GM12878 (cell line): ENCODE measurements around the gene KHDRBS2. TPM values are rescaled to one million over a fixed set of nuclear protein-coding genes. Genes with fewer than 3 reads are reported as not detected.

ENCODE experiments used
- ATAC-seq: fragments of 200-7000 bp; cut with Tn5 transposase; 3 replicates; pipeline ENCODE4 v1.9.1; 2020; ENCODE audit warnings: mild to moderate bottlenecking, moderate library complexity
- BruUV-seq: library from RNA; stranded (reverse); fragments of 400-500 nt; replicated peaks from 2 replicates; lab custom pipeline; 2021; lab: Mats Ljungman, UMichigan
- CTCF ChIA-PET: fragments of 300-600 bp; sonication (Branson Sonifier 250); formaldehyde crosslinking; extraction: SDS; loops from one replicate; lab custom pipeline; 2021; ENCODE audit warnings: inconsistent platforms; lab: Yijun Ruan, JAX
- POLR2A ChIA-PET: fragments of 350-600 bp; formaldehyde crosslinking; extraction: SDS; loops from one replicate; lab custom pipeline; 2021; ENCODE audit warnings: inconsistent platforms; lab: Charles Lee
- RAD21 ChIA-PET: fragments of 300-600 bp; sonication (Branson Sonifier 250); formaldehyde crosslinking; loops from one replicate; lab custom pipeline; 2023; ENCODE audit warnings: antibody characterized with exemption; ENCODE audit not compliant: unreplicated experiment; lab: Charles Lee
- SMC1A ChIA-PET: fragments of 300-600 bp; sonication (Branson Sonifier 250); formaldehyde crosslinking; loops from one replicate; lab custom pipeline; 2023; ENCODE audit not compliant: unreplicated experiment, uncharacterized antibody; lab: Charles Lee
- DNase-seq: peaks from one replicate; pipeline ENCODE4 v3.0.0-alpha.2; 2011; ENCODE audit warnings: low read depth, low spot score
- FAIRE-seq: peaks from 3 replicates; lab custom pipeline; 2011; peaks lifted over from hg19 to GRCh38; lab: Jason Lieb, UNC
- H2AFZ ChIP-seq: 2 replicates; pipeline ENCODE4 v1.6.0; 2011; ENCODE audit warnings: low read depth, low read length, control low read depth; ENCODE audit not compliant: control insufficient read depth
- H3K27ac ChIP-seq: 2 replicates; pipeline ENCODE4 v1.5.1; 2011; ENCODE audit warnings: control low read depth; ENCODE audit not compliant: control insufficient read depth, insufficient read depth
- H3K27me3 ChIP-seq, 2 experiments: replicated peaks in 1 of 2; 2 replicates each; pipeline versions ENCODE4 v1.6.0 to v1.6.1; 2011; ENCODE audit warnings: low read length in 1 of 2; ENCODE audit not compliant: control insufficient read depth in 2 of 2, insufficient read depth in 2 of 2
- H3K36me3 ChIP-seq, 2 experiments: 2 replicates each; pipeline ENCODE4 v1.5.1; 2011; ENCODE audit warnings: low read length in 1 of 2; ENCODE audit not compliant: control insufficient read depth in 2 of 2, insufficient read depth in 2 of 2
- H3K4me1 ChIP-seq: 2 replicates; pipeline ENCODE4 v1.6.1; 2011; ENCODE audit warnings: mild to moderate bottlenecking, low read length, moderate library complexity, mixed read lengths; ENCODE audit not compliant: control insufficient read depth, insufficient read depth
- H3K4me2 ChIP-seq: 2 replicates; pipeline ENCODE4 v1.6.0; 2011; ENCODE audit warnings: control low read depth; ENCODE audit not compliant: control insufficient read depth, insufficient read depth
- H3K4me3 ChIP-seq: fragments of 200-600 bp; sonication (generic); 2 replicates; pipeline ENCODE4 v1.5.1; 2016
- H3K79me2 ChIP-seq: 2 replicates; pipeline ENCODE4 v1.6.0; 2011; ENCODE audit warnings: low read length; ENCODE audit not compliant: control insufficient read depth, insufficient read depth
- H3K9ac ChIP-seq: 2 replicates; pipeline ENCODE4 v1.8.0; 2011; ENCODE audit warnings: low read length, control low read depth, mixed read lengths; ENCODE audit not compliant: control insufficient read depth, insufficient read depth
- H3K9me3 ChIP-seq: replicated peaks from 3 replicates; pipeline ENCODE4 v1.5.1; 2011; ENCODE audit warnings: mild to moderate bottlenecking, low read length; ENCODE audit not compliant: control insufficient read depth, insufficient read depth
- H4K20me1 ChIP-seq: 2 replicates; pipeline ENCODE4 v1.6.0; 2011; ENCODE audit not compliant: control insufficient read depth, insufficient read depth
- CHD1 ChIP-seq: IDR thresholded peaks from 2 replicates; pipeline ENCODE4 v1.6.1; 2012; ENCODE audit warnings: low read depth, low read length, improper control_type of control experiment
- CREM ChIP-seq: IDR thresholded peaks from 2 replicates; pipeline ENCODE4 v1.6.1; 2014; ENCODE audit warnings: antibody characterized with exemption, low read depth
- NRF1 ChIP-seq: conservative IDR thresholded peaks from 2 replicates; pipeline ENCODE4 v1.6.1; 2011; ENCODE audit warnings: mild to moderate bottlenecking, low read depth, low read length, improper control_type of control experiment
- RBBP5 ChIP-seq: fragments of 200-600 bp; sonication (generic); conservative IDR thresholded peaks from 2 replicates; pipeline ENCODE4 v1.6.1; 2016
- SMAD5 ChIP-seq: IDR thresholded peaks from 2 replicates; pipeline ENCODE4 v1.6.1; 2016; ENCODE audit warnings: antibody characterized with exemption, low read depth
- STAT3 ChIP-seq: IDR thresholded peaks from 2 replicates; pipeline ENCODE4 v1.6.1; 2011; ENCODE audit warnings: low read depth, low read length, improper control_type of control experiment
- SUPT20H ChIP-seq: IDR thresholded peaks from 2 replicates; pipeline ENCODE4 v1.6.1; 2011; ENCODE audit warnings: low read depth, mild to moderate bottlenecking, low read length, moderate library complexity, borderline replicate concordance; ENCODE audit not compliant: control insufficient read depth
- TARDBP ChIP-seq: IDR thresholded peaks from 2 replicates; pipeline ENCODE4 v1.6.1; 2016; ENCODE audit warnings: borderline replicate concordance
- ZNF217 ChIP-seq: fragments of 450-650 bp; IDR thresholded peaks from 2 replicates; pipeline ENCODE4 v1.6.1; 2017; ENCODE audit warnings: antibody characterized with exemption, mild to moderate bottlenecking
- ZNF24 ChIP-seq: fragments of 450-650 bp; IDR thresholded peaks from 2 replicates; pipeline ENCODE4 v1.6.1; 2017; ENCODE audit warnings: antibody characterized with exemption, mild to moderate bottlenecking
- WGBS: methylation state at CpG from one replicate; pipeline ENCODE4 v1.1.6; 2016; ENCODE audit warnings: low lambda C conversion rate; ENCODE audit not compliant: insufficient replicate concordance, insufficient coverage; ENCODE audit errors: missing lambda C conversion rate; 5-methylcytosine and 5-hydroxymethylcytosine counted together
- in situ Hi-C: fragments of 300-500 bp; cut with MboI; formaldehyde crosslinking; loops from 9 replicates; pipeline ENCODE4 v1.14.3; 2018; ENCODE audit warnings: mixed read lengths
- intact Hi-C: fragments of 100-400 bp; cut with micrococcal nuclease; formaldehyde crosslinking; loops from one replicate; pipeline ENCODE4 v1.14.2; 2022; ENCODE audit not compliant: unreplicated experiment
- polyA plus RNA-seq, 11 experiments: library from polyadenylated mRNA; depleted of rRNA in 4 of 11; unstranded in 6 of 11; stranded (reverse) in 5 of 11; fragments of >200 nt; fragmentation: Nextera tagmentation in 4 of 11; fragmentation: Illumina TruSeq in 1 of 11; extraction: Ambion mirVana in 4 of 11; extraction: Trizol in 1 of 11; gene quantifications; 1 replicate in 1 of 11; 2 replicates in 10 of 11; pipeline versions ENCODE4 v1.2.1 to v1.2.3, GENCODE V29; 2011 to 2016; ENCODE audit warnings: inconsistent platforms in 2 of 11, missing spikeins in 2 of 11, low read depth in 1 of 11
- total RNA-seq, 4 experiments: library from RNA; depleted of rRNA in 3 of 4; stranded (reverse); fragments of >200 nt in 3 of 4; fragmentation: Illumina TruSeq in 1 of 4; extraction: Trizol in 1 of 4; gene quantifications; 2 replicates each; pipeline versions ENCODE4 v1.2.1 to v1.2.3, GENCODE V29; 2013 to 2021
- TF ChIP-seq, protein P1 (sequence below): fragments of 450-650 bp; conservative IDR thresholded peaks from 2 replicates; pipeline ENCODE4 v1.6.1; 2017; ENCODE audit warnings: mild to moderate bottlenecking, moderate library complexity
- TF ChIP-seq, protein P2 (sequence below): IDR thresholded peaks from 2 replicates; pipeline ENCODE4 v1.6.1; 2011; ENCODE audit warnings: low read depth, low read length, improper control_type of control experiment, borderline replicate concordance
- TF ChIP-seq, protein P3 (sequence below): fragments of 450-650 bp; IDR thresholded peaks from 2 replicates; pipeline ENCODE4 v1.6.1; 2014; ENCODE audit warnings: mild to moderate bottlenecking

The KHDRBS2 gene
- total and polyA plus RNA-seq, 10 of the 15 experiments (the other 5 are each of a cell fraction or from before 2014, with no cell fraction given), result 0.11 to 0.56 TPM; not detected in 8

DNA sequence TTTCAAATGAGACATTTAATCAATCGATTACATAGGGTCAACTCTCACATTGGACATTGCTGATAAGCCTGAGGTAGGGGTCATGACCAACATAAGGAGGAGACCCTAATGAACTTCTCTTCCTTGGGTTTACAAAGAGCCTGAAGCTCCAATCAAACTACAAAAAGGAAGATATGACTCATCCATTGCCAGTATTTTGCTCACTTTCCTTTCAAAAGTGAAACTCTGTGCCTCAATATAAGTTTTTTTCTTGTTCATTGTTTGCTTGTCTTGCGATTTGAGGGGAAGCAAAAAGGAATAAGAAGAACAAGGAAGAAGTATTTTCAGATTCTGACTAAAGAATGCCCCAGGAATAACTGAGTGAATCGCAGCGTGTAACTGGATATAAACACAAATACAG, 38.8 kb upstream of the KHDRBS2 start:
- DNase-seq (no peak), FAIRE-seq (no peak), ATAC-seq (peak; percentile 41; the same call in 2 of the 3 replicates)
- Histone ChIP-seq H3K9me3 (no peaks in the 10 kb centered on the region), H3K9ac (no peak overlapping the region), H3K4me1 (no peaks in the 10 kb centered on the region), H3K4me3 (no peak overlapping the region), H4K20me1 (no peaks in the 10 kb centered on the region), H2AFZ (no peak overlapping the region), H3K4me2 (no peak overlapping the region), H3K36me3 (no peaks in the 10 kb centered on the region), H3K79me2 (no peaks in the 10 kb centered on the region), H3K27me3 (no peaks in the 10 kb centered on the region), H3K27ac (no peak overlapping the region)
- BruUV-seq, result no TSS peak
- ChIA-PET SMC1A (no interaction called here), RAD21 (no interaction called here), CTCF (no interaction called here), POLR2A (no interaction called here)
- WGBS, result 48% methylated on average over 4 of the region's 4 CpGs
- intact Hi-C loops, result no loop called here
- TF ChIP-seq, protein P1, sequence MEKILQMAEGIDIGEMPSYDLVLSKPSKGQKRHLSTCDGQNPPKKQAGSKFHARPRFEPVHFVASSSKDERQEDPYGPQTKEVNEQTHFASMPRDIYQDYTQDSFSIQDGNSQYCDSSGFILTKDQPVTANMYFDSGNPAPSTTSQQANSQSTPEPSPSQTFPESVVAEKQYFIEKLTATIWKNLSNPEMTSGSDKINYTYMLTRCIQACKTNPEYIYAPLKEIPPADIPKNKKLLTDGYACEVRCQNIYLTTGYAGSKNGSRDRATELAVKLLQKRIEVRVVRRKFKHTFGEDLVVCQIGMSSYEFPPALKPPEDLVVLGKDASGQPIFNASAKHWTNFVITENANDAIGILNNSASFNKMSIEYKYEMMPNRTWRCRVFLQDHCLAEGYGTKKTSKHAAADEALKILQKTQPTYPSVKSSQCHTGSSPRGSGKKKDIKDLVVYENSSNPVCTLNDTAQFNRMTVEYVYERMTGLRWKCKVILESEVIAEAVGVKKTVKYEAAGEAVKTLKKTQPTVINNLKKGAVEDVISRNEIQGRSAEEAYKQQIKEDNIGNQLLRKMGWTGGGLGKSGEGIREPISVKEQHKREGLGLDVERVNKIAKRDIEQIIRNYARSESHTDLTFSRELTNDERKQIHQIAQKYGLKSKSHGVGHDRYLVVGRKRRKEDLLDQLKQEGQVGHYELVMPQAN, result no peak
- TF ChIP-seq CHD1 (no peak), STAT3 (no peak), ZNF24 (no peak), SMAD5 (no peak), RBBP5 (no peak), TARDBP (no peak), CREM (no peak), ZNF217 (no peak), SUPT20H (no peak), NRF1 (no peak)
- TF ChIP-seq, protein P2, sequence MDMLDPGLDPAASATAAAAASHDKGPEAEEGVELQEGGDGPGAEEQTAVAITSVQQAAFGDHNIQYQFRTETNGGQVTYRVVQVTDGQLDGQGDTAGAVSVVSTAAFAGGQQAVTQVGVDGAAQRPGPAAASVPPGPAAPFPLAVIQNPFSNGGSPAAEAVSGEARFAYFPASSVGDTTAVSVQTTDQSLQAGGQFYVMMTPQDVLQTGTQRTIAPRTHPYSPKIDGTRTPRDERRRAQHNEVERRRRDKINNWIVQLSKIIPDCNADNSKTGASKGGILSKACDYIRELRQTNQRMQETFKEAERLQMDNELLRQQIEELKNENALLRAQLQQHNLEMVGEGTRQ, result no peak
- TF ChIP-seq, protein P3, sequence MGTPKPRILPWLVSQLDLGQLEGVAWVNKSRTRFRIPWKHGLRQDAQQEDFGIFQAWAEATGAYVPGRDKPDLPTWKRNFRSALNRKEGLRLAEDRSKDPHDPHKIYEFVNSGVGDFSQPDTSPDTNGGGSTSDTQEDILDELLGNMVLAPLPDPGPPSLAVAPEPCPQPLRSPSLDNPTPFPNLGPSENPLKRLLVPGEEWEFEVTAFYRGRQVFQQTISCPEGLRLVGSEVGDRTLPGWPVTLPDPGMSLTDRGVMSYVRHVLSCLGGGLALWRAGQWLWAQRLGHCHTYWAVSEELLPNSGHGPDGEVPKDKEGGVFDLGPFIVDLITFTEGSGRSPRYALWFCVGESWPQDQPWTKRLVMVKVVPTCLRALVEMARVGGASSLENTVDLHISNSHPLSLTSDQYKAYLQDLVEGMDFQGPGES, result no peak
- in situ Hi-C loops, result no loop called here
